ENCODE results near the gene HPN. TPM values are rescaled to one million over a fixed set of nuclear protein-coding genes. Genes with fewer than 3 reads are reported as not detected.
A peak's percentile ranks its signal among the peaks of the same experiment; 100 is the strongest.

Gene HPN
- total and polyA plus RNA-seq, 2 of the 13 experiments (the other 11 are each of a cell fraction or from before 2014, with no cell fraction given): 46.7 to 261 TPM

DNA sequence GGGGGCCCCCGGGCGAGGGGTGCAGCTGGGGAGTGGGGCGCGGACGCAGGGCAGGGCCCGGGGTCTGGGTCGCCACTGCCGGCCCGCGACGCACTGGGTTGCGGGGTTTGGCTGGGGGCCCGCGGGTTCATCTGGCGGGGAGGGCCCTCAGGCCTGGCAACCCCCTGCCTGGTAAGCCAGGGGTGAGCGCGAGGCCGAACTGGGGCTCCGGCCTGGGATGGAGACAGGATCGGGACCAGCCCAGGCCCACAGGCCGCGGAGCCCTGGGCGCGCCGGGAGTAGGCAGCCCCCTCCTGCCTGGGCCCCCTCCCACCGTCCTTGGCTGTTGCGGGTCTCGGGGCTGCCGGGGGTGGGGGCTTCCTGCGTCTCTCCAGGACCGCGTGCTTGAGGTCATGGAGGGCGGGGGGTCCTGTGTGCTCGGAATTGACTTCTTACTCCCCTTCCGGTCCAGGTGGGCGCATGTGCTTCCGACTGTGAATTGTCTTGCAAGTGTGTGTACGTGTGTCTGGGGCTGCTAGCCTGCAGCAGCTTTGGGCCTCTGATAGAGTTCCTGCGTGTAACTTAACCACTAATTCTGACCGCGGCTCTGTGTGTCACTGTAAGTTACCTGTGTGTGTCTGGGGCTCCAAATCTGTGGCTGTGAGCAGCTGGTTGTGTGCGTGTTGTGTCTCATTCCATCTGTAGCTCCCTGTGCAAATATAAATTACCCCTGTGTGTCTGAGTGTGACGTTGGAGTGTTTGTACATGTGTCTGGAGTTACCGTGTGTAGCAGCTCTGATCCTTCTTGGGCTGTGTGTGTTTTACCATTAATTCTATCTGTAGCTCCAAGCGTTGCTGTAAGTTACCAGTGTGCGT is 40.6 kb upstream of the HPN start (continued):
- TF ChIP-seq, protein P1, sequence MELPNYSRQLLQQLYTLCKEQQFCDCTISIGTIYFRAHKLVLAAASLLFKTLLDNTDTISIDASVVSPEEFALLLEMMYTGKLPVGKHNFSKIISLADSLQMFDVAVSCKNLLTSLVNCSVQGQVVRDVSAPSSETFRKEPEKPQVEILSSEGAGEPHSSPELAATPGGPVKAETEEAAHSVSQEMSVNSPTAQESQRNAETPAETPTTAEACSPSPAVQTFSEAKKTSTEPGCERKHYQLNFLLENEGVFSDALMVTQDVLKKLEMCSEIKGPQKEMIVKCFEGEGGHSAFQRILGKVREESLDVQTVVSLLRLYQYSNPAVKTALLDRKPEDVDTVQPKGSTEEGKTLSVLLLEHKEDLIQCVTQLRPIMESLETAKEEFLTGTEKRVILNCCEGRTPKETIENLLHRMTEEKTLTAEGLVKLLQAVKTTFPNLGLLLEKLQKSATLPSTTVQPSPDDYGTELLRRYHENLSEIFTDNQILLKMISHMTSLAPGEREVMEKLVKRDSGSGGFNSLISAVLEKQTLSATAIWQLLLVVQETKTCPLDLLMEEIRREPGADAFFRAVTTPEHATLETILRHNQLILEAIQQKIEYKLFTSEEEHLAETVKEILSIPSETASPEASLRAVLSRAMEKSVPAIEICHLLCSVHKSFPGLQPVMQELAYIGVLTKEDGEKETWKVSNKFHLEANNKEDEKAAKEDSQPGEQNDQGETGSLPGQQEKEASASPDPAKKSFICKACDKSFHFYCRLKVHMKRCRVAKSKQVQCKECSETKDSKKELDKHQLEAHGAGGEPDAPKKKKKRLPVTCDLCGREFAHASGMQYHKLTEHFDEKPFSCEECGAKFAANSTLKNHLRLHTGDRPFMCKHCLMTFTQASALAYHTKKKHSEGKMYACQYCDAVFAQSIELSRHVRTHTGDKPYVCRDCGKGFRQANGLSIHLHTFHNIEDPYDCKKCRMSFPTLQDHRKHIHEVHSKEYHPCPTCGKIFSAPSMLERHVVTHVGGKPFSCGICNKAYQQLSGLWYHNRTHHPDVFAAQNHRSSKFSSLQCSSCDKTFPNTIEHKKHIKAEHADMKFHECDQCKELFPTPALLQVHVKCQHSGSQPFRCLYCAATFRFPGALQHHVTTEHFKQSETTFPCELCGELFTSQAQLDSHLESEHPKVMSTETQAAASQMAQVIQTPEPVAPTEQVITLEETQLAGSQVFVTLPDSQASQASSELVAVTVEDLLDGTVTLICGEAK (IDR thresholded peaks at IDR 0.05): no peak
- TF ChIP-seq, protein P1 (CRISPR knock-in tag; IDR thresholded peaks at IDR 0.05): no peak
- TF ChIP-seq ZNF768 (CRISPR knock-in tag; IDR thresholded peaks at IDR 0.05): peak; percentile 15; the same call in 1 of the 2 replicates
- TF ChIP-seq ZNF274 (CRISPR knock-in tag; IDR thresholded peaks at IDR 0.05): no peak
- TF ChIP-seq, protein P2, sequence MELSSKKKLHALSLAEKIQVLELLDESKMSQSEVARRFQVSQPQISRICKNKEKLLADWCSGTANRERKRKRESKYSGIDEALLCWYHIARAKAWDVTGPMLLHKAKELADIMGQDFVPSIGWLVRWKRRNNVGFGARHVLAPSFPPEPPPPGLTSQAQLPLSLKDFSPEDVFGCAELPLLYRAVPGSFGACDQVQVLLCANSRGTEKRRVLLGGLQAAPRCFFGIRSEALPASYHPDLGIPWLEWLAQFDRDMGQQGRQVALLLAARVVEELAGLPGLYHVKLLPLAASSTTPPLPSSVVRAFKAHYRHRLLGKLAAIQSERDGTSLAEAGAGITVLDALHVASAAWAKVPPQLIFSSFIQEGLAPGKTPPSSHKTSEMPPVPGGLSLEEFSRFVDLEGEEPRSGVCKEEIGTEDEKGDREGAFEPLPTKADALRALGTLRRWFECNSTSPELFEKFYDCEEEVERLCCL (CRISPR knock-in tag; IDR thresholded peaks at IDR 0.05; ENCODE audit: borderline replicate concordance): no peak
- no peak for TF ChIP-seq TEAD3 (CRISPR knock-in tag; optimal IDR thresholded peaks at IDR 0.05; ENCODE audit: borderline replicate concordance)
- peak; percentile 53; the same call in 1 of the 2 replicates for TF ChIP-seq PHF8 (CRISPR knock-in tag; IDR thresholded peaks at IDR 0.05)
- no peak for TF ChIP-seq ATM (IDR thresholded peaks at IDR 0.05; ENCODE audit: borderline replicate concordance)
- no peak for TF ChIP-seq ZNF891 (CRISPR knock-in tag; IDR thresholded peaks at IDR 0.05)
- TF ChIP-seq ZNF138 (CRISPR knock-in tag; IDR thresholded peaks at IDR 0.05; ENCODE audit: low read depth): no peak
- TF ChIP-seq, protein P3, sequence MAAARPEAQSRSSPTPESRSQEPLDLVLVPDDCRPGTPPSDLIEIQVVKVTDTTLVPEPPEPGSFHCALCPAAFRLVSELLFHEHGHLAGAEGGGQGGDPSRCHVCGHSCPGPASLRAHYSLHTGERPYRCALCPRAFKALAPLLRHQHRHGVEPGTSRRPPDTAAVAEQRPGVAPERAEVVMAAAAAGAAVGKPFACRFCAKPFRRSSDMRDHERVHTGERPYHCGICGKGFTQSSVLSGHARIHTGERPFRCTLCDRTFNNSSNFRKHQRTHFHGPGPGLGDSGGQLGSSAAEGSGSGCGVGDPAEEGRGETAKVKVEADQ (CRISPR knock-in tag; IDR thresholded peaks at IDR 0.05; ENCODE audit: borderline replicate concordance): no peak
- TF ChIP-seq, protein P4, sequence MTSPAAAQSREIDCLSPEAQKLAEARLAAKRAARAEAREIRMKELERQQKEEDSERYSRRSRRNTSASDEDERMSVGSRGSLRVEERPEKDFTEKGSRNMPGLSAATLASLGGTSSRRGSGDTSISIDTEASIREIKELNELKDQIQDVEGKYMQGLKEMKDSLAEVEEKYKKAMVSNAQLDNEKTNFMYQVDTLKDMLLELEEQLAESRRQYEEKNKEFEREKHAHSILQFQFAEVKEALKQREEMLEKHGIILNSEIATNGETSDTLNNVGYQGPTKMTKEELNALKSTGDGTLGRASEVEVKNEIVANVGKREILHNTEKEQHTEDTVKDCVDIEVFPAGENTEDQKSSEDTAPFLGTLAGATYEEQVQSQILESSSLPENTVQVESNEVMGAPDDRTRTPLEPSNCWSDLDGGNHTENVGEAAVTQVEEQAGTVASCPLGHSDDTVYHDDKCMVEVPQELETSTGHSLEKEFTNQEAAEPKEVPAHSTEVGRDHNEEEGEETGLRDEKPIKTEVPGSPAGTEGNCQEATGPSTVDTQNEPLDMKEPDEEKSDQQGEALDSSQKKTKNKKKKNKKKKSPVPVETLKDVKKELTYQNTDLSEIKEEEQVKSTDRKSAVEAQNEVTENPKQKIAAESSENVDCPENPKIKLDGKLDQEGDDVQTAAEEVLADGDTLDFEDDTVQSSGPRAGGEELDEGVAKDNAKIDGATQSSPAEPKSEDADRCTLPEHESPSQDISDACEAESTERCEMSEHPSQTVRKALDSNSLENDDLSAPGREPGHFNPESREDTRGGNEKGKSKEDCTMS (CRISPR knock-in tag; conservative IDR thresholded peaks at IDR 0.05): no peak
- TF ChIP-seq, protein P5, sequence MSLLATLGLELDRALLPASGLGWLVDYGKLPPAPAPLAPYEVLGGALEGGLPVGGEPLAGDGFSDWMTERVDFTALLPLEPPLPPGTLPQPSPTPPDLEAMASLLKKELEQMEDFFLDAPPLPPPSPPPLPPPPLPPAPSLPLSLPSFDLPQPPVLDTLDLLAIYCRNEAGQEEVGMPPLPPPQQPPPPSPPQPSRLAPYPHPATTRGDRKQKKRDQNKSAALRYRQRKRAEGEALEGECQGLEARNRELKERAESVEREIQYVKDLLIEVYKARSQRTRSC (CRISPR knock-in tag; IDR thresholded peaks at IDR 0.05; ENCODE audit: low read depth): 0 out of 2 replicates have a peak, but pooled peaks have one; percentile 35
- TF ChIP-seq HMG20B (CRISPR knock-in tag; conservative IDR thresholded peaks at IDR 0.05): no peak
